Upper lobe of left lung (tissue), 6 donors: ENCODE measurements around the gene FAM13A. TPM values are rescaled to one million over a fixed set of nuclear protein-coding genes. Genes with fewer than 3 reads are reported as not detected.

Experiments used
- ATAC-seq, 2 donors: fragments of 200-7000 bp; cut with Tn5 transposase; one replicate each; pipeline ENCODE4 v1.9.1; 2022; ENCODE audit warnings: mild to moderate bottlenecking in 2 of 2, moderate library complexity in 2 of 2; ENCODE audit not compliant: low FRiP score in 2 of 2
- DNase-seq, 2 donors: peaks; one replicate each; pipeline ENCODE4 v3.0.0-alpha.2; 2019 to 2020
- H3K27ac ChIP-seq, 4 donors: fragments of 200-600 bp; sonication (generic); one replicate each; pipeline ENCODE4 v1.5.1; 2016 to 2019
- H3K27me3 ChIP-seq, 4 donors: fragments of 200-600 bp; sonication (generic); one replicate each; pipeline ENCODE4 v1.5.1; 2017 to 2019
- H3K36me3 ChIP-seq, 4 donors: fragments of 200-600 bp; sonication (generic); one replicate each; pipeline ENCODE4 v1.5.1; 2016 to 2019
- H3K4me1 ChIP-seq, 4 donors: fragments of 200-600 bp; sonication (generic); one replicate each; pipeline ENCODE4 v1.5.1; 2018 to 2019
- H3K4me3 ChIP-seq, 4 donors: fragments of 200-600 bp; sonication (generic); one replicate each; pipeline ENCODE4 v1.5.1; 2017 to 2019; ENCODE audit warnings: mild to moderate bottlenecking in 2 of 4, moderate library complexity in 1 of 4
- H3K9me3 ChIP-seq, 4 donors: fragments of 200-600 bp; sonication (generic); one replicate each; pipeline ENCODE4 v1.5.1; 2018 to 2019
- EP300 ChIP-seq, 4 donors: sonication (generic); formaldehyde crosslinking; IDR thresholded peaks; one replicate each; pipeline ENCODE4 v1.5.1; 2017; ENCODE audit warnings: antibody characterized with exemption in 4 of 4, control low read depth in 2 of 4
- POLR2A ChIP-seq, 4 donors: fragments of 450-650 bp; IDR thresholded peaks; one replicate each; pipeline ENCODE4 v1.5.1; 2016 to 2017; ENCODE audit warnings: antibody characterized with exemption in 4 of 4, mild to moderate bottlenecking in 2 of 4
- POLR2AphosphoS5 ChIP-seq, 2 donors: sonication (generic); formaldehyde crosslinking; IDR thresholded peaks; one replicate each; pipeline ENCODE4 v1.5.1; 2017; ENCODE audit warnings: antibody characterized with exemption in 2 of 2
- WGBS, 2 donors: methylation state at CpG; one replicate each; pipeline ENCODE4 v1.1.5; 2017 to 2018; 5-methylcytosine and 5-hydroxymethylcytosine counted together
- total RNA-seq, 6 donors: library from RNA; depleted of rRNA in 4 of 6; stranded (reverse); fragments of >200 nt in 4 of 6; gene quantifications; one replicate each; pipeline versions ENCODE4 v1.1.0 to v1.2.1, GENCODE V29; 2016 to 2021
- TF ChIP-seq, protein P1 (sequence below), 6 experiments: fragments of 450-650 bp in 4 of 6; fragments of 200-600 bp in 2 of 6; sonication (generic) in 2 of 6; IDR thresholded peaks; one replicate each; pipeline ENCODE4 v1.5.1; 2016 to 2019; ENCODE audit warnings: antibody characterized with exemption in 6 of 6
- donor health status: DM: no; HTN: no; CAD: no; lungs with moderate emphysema.
- donor health status: DM: no; HTN: yes; CAD: no; lungs with severe emphysema.

FAM13A gene
- total RNA-seq, 6 donors from 2014 or later, result 15.8 to 173 (median 34.1) TPM

DNA sequence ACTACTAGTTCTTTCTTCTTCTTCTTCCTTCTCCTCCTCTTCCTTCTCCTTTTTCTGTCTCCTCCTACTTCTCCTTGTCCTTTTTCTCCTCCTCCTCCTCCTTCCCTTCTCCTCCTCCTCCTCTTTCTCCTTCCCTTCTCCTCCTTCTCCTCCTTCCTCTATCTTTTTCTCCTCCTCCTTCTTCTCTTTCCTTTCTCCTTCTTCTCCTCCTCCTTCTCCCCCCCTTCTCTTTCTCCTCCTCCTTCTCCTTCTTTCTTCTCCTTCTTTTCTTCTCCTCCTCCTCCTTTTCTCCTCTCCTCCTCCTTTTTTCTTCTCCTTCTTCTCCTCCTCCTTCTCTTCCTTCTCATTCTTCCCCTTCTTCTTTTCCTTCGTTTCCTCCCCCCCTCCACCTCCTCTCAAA, 337.6 kb downstream of the FAM13A start:
- H3K36me3 ChIP-seq, result peaks cover 0 to 74% (median 19%) of the 10 kb centered on the region in 4 donors
- WGBS, 2 donors, result 92 to 100% methylated on average over 1 of the region's 1 CpG
- peaks cover 0 to 3% (median 0%) of the 10 kb centered on the region in 4 donors for H3K4me1 ChIP-seq
- no peaks in the 10 kb centered on the region for H3K27me3 ChIP-seq
- DNase-seq, result no peak
- TF ChIP-seq, protein P1, sequence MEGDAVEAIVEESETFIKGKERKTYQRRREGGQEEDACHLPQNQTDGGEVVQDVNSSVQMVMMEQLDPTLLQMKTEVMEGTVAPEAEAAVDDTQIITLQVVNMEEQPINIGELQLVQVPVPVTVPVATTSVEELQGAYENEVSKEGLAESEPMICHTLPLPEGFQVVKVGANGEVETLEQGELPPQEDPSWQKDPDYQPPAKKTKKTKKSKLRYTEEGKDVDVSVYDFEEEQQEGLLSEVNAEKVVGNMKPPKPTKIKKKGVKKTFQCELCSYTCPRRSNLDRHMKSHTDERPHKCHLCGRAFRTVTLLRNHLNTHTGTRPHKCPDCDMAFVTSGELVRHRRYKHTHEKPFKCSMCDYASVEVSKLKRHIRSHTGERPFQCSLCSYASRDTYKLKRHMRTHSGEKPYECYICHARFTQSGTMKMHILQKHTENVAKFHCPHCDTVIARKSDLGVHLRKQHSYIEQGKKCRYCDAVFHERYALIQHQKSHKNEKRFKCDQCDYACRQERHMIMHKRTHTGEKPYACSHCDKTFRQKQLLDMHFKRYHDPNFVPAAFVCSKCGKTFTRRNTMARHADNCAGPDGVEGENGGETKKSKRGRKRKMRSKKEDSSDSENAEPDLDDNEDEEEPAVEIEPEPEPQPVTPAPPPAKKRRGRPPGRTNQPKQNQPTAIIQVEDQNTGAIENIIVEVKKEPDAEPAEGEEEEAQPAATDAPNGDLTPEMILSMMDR (IDR thresholded peaks at IDR 0.05), result no peak
- TF ChIP-seq POLR2A (IDR thresholded peaks at IDR 0.05), result no peak
- TF ChIP-seq EP300 (IDR thresholded peaks at IDR 0.05), result no peak
- TF ChIP-seq POLR2AphosphoS5 (IDR thresholded peaks at IDR 0.05), result no peak
- no peak overlapping the region for H3K27ac ChIP-seq
- H3K4me3 ChIP-seq, result no peak overlapping the region
- no peak for ATAC-seq
- H3K9me3 ChIP-seq, result peaks cover 3 to 8% (median 6%) of the 10 kb centered on the region in 4 donors

DNA sequence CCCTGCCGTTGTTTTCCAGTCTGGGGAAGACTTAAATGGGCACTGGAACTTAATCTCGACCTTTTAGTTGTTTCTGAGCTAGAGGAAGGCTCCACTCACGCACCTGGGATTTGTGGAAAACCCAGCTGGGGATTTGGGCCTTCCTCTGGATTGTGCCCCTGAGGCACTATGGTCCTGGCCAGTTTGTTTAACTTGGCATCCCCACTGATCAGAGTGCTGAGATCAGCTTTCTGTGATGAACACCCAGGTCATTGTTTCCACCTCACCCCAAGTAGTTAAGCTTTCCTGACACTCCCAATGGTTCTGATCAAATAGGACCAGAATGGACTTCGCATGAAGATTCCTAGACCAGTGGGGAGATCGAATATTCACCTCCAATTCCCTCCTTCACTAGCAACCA, 338.9 kb downstream of the FAM13A start:
- no peak for TF ChIP-seq POLR2AphosphoS5 (IDR thresholded peaks at IDR 0.05)
- TF ChIP-seq POLR2A (IDR thresholded peaks at IDR 0.05), result no peak
- TF ChIP-seq, protein P1 (IDR thresholded peaks at IDR 0.05), result no peak
- TF ChIP-seq EP300 (IDR thresholded peaks at IDR 0.05), result no peak
- Histone ChIP-seq H3K4me1 (peaks cover 0 to 3% (median 0%) of the 10 kb centered on the region in 4 donors), H3K4me3 (no peak overlapping the region), H3K36me3 (peaks cover 0 to 62% (median 13%) of the 10 kb centered on the region in 4 donors), H3K27me3 (no peaks in the 10 kb centered on the region), H3K9me3 (peaks cover 3 to 8% (median 6%) of the 10 kb centered on the region in 4 donors), H3K27ac (no peak overlapping the region)
- 96 to 98% methylated on average over 5 of the region's 5 CpGs for WGBS, 2 donors
- no peak for ATAC-seq
- DNase-seq, result no peak

DNA sequence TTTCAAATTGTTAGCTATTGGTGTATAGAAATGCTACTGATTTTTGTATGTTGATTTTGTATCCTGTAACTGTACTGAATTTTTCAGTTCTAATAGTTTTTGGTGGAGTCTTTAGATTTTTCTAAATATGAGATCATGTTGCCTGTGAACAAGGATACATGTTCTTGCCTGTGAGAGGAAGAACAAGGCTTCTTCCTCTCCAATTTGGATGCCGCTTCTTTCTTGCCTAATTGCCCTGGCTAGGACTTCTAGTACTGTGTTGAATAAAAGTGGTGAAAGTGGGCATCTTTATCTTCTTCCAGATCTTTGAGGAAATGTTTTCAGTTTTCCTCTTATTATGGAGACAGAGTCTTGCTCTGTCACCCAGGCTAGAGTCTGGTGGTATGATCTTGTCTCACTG, 343.2 kb downstream of the FAM13A start:
- Histone ChIP-seq H3K9me3 (peaks cover 3 to 8% (median 6%) of the 10 kb centered on the region in 4 donors), H3K4me1 (no peaks in the 10 kb centered on the region), H3K4me3 (no peak overlapping the region), H3K36me3 (peaks cover 0 to 58% (median 14%) of the 10 kb centered on the region in 4 donors), H3K27me3 (no peaks in the 10 kb centered on the region), H3K27ac (no peak overlapping the region)
- WGBS, 2 donors, result 85% methylated on average over 1 of the region's 1 CpG
- ATAC-seq (no peak), DNase-seq (no peak)
- TF ChIP-seq, protein P1 (IDR thresholded peaks at IDR 0.05), result no peak
- TF ChIP-seq EP300 (IDR thresholded peaks at IDR 0.05) (no peak), POLR2A (IDR thresholded peaks at IDR 0.05) (no peak), POLR2AphosphoS5 (IDR thresholded peaks at IDR 0.05) (no peak)

DNA sequence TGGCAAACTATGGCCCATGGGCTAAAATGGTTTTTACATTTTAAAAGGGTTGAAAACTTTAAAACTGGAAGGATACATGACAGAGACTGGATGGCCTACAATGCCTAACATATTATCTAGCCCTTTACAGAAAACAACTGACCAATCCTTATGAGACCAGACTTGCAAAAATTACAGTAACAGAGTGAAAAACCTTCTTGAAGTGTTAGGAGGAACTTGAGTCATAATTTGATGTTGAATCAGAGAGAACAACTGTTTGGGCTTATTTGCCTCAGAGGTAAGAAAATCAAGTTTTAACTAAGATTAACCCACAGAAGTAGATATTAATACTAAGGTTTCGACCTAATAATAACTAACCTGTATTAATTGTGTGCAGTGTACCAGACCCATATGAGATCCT, 347.0 kb downstream of the FAM13A start:
- no peak overlapping the region for H3K27ac ChIP-seq
- WGBS, 2 donors, result 100% methylated on average over 1 of the region's 1 CpG
- H3K4me1 ChIP-seq, result no peaks in the 10 kb centered on the region
- peaks cover 0 to 67% (median 18%) of the 10 kb centered on the region in 4 donors for H3K36me3 ChIP-seq
- TF ChIP-seq, protein P1 (IDR thresholded peaks at IDR 0.05), result no peak
- TF ChIP-seq POLR2AphosphoS5 (IDR thresholded peaks at IDR 0.05) (no peak), POLR2A (IDR thresholded peaks at IDR 0.05) (no peak), EP300 (IDR thresholded peaks at IDR 0.05) (no peak)
- no peak for DNase-seq
- no peak overlapping the region for H3K4me3 ChIP-seq
- H3K9me3 ChIP-seq, result no peaks in the 10 kb centered on the region
- no peaks in the 10 kb centered on the region for H3K27me3 ChIP-seq
- ATAC-seq, result no peak

DNA sequence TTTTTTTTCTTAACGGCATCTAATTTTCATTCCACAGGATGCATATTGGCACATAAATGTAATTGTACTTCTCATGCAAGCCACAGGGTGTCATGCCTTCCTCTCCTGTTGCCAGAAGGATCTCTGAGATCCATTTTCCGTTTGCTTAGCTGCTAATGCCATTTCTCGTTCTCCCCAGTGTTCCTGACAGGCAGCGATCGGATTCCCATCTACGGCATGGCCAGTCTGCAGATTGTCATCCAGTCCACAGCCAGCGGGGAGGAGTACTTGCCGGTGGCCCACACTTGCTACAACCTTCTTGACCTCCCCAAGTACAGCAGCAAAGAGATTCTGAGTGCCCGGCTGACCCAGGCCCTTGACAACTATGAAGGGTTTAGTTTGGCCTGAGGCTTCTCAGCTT, 350.4 kb downstream of the FAM13A start:
- Histone ChIP-seq H3K9me3 (no peaks in the 10 kb centered on the region), H3K27ac (no peak overlapping the region), H3K27me3 (no peaks in the 10 kb centered on the region), H3K4me1 (no peaks in the 10 kb centered on the region), H3K4me3 (no peak overlapping the region), H3K36me3 (peaks cover 5 to 77% (median 26%) of the 10 kb centered on the region in 4 donors)
- TF ChIP-seq, protein P1 (IDR thresholded peaks at IDR 0.05), result peak in 5 of 6 experiments; percentile 19 to 58 (median 51)
- no peak for TF ChIP-seq POLR2AphosphoS5 (IDR thresholded peaks at IDR 0.05)
- peak; percentile 61 to 83 for ATAC-seq
- no peak for DNase-seq
- 50 to 59% methylated on average over 9 of the region's 9 CpGs for WGBS, 2 donors
